B cell (primary cell): Measurements from ENCODE around the gene ARHGAP6.

Source experiments
- CTCF ChIP-seq: fragments of 200-600 bp; IDR thresholded peaks from one replicate; pipeline ENCODE4 v1.8.0; 2022; ENCODE audit warnings: antibody characterized with exemption, mild to moderate bottlenecking
- EZH2 ChIP-seq: IDR thresholded peaks from 2 replicates; pipeline ENCODE4 v1.6.1; 2012; ENCODE audit warnings: borderline replicate concordance, low read depth, mild to moderate bottlenecking, moderate library complexity, low read length; ENCODE audit not compliant: insufficient read depth, poor library complexity, severe bottlenecking

- TF ChIP-seq CTCF (no peak), EZH2 (no peak)
Observed at GRCh38 chrX:11540532-11541377, 125.0 kb downstream of the ARHGAP6 start.
